ENCODE measurements around the gene CNTRL.

DNA sequence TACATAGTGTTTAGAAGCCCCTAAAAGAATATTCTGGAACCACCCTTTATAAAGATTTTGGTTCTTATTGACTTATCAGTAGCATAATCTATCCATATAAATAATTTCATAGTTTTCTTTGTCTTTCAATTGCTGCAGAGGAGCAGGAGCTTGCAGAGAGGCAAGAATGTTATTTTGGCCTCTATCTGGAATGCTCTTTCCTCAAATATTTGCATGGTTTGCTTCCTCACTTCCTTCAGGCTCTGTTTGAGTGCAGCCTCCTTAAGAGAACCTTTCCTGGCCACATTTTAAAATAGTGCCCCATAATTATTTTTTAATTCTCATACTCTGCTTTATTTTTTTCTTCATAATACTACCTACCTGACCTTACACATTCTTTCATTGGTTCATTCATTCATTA lies 26.1 kb upstream of the CNTRL start:
- TF ChIP-seq TAF1 (IDR thresholded peaks at IDR 0.05; ENCODE audit: low read depth) (no peak), ZBTB7A (IDR thresholded peaks at IDR 0.05; ENCODE audit: low read depth) (no peak), EP300 (IDR thresholded peaks at IDR 0.05; ENCODE audit: borderline replicate concordance) (no peak), CEBPB (IDR thresholded peaks at IDR 0.05) (no peak), MAX (IDR thresholded peaks at IDR 0.05) (no peak), NFIC (IDR thresholded peaks at IDR 0.05) (no peak), YY1 (IDR thresholded peaks at IDR 0.05; ENCODE audit: low read depth) (no peak)

Measured in Ishikawa (cell line).